Stimulated activated naive CD4-positive, alpha-beta T cell treated with Interleukin-2 at 50 U/mL for 16 hours (primary cell): Measurements from ENCODE around the gene HSP90AB1.
"Not testable (repeated sequence)": the region's sequence is repeated elsewhere in the genome, so short reads cannot be mapped to it uniquely, and the experiment has no call there.

Experiments
- DNase-seq: peaks from one replicate; lab custom pipeline; 2025; lab: John Stamatoyannopoulos, UW

Gene HSP90AB1

DNA sequence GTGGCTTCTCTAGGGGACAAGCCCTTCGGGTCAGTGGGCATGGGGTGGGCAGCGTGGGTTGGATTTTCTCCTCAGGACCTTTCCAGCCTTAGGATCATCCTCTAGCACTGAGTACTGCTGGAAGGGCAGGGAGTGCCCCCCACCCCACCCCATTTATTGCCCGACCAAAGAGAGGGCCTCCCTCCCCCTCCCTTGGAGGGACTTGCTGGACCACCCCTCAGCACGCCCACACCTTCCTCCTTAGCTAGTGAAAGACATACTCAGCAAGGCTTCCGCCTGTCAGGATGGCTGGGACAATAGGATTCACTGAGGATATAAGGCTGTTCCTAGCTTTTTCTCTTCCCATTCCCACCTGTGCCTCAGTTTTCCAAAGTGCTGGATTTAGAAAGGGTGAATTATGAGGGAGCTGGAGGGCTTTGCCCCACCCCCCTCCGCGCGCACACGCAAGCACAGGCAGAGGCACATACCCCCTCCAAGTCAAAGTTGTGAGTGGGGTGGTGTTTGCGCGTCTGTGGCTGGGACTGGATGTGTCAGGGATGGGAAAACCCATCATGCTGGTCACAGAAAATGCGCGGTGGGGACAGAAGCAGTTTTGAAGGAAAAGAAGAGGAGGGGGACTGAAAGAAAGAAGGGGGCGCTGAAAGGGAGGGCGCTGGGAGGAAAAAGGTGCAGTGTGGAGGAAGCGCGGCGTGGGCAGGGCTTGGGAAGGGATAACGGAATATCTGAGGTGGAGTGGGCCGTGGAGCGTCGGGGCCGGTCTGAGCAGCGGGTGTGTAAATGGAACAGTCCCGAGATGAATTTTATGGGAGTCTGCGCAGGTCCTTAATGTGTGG lies 24.2 kb upstream of the HSP90AB1 start:
- no peak for DNase-seq

DNA sequence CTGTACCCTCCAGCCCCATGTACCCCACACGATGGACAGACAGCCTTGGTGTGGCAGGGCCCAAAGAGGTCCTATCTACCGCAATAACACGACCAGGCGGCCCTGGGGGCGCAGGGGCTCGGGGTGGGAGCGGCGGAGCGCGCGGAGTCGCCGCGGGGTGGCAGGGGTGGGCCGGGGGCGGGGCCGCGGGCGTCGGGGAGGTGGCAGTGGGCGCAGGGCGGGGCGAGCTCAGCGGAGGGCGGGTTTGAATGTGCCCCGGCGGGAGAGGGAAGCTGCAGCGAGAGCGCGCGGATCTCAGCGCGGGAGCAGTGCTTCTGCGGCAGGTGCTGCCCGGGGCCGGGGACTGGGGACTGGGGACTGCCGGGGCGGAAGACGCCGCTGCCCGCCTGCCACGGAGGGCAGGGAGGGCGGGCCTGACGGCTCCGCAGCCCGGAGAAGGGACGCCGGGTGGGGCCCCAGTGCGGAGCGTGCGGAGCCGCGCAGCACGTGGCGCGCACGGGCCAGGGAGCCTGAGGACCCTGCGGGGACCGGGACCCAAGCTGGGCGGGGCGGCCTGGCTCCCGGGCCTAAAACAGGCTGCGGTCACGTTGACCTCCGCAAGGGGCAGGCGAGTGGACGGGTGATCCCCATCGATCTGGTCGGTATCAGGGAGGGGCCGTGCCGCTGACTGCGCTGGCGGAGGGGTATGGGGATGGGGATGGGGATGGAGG lies 23.4 kb upstream of the HSP90AB1 start, which contains the start of gene SLC29A1:
Gene SLC29A1 (plus strand): TSS at position 277 of the 710 bp plus-strand sequence. CDS start 3,719 bp downstream, outside the sequence.
- peak; percentile 81 for DNase-seq

DNA sequence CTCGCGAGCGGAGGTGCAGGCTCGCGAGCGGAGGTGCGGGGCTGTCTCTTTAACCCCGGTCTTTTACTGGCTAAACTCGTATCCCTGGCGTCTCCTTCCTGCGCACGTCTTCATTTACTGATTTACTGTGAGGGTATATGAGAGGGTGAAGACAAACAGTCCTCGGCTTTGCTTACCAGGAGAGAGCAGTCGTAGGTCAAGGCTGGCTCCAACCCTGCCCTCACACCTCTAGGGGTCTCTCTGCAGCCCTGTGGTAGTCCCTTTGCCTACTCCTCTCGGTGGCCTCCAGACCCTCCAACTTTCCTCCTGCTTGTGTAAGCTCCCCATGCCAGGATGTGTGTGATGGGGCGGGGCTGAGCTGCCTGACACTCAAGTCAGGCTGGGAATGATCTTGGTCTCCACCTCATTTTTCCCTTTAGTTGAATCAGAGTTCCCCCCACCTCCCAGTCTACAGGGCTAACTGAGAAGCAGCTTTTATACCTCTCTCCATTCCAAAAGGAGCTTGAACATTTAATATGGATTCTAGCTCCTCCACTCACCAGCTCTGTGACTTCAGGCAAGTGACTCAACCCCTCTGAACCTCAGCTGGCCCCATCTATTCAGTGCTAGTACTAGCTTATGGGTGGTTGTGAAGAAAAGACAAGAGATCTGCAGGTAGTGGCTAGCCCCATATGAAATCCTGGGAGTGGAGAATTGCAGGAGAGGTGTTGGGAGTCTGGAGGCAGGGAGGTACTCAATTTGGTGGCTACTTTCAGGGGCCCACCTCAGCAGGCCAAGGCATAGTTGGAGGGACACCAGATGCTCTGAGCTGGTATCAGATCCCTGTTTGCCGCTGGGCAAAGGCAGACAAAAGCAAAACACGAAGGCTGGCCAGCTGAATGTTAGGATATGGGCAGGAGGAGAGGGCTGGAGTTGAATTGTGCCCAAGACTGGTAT lies 22.6 kb upstream of the HSP90AB1 start:
- peak; percentile 1 for DNase-seq

DNA sequence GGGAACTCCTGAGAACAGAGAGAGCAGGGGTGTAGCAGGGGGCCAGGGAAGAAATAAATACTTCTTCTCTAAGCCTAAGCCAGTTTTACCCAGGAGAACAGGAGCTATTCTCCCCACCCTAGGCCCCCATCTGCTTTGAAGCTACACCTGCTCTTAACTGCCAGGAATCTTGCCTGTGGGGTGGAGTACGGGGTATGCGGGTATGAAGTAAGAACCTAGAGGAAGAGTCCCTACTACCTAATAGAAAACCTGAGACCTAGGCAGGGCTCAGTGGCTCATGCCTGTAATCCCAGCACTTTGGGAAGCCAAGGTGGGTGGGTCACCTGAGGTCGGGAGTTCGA lies 22.0 kb upstream of the HSP90AB1 start:
- no peak for DNase-seq

DNA sequence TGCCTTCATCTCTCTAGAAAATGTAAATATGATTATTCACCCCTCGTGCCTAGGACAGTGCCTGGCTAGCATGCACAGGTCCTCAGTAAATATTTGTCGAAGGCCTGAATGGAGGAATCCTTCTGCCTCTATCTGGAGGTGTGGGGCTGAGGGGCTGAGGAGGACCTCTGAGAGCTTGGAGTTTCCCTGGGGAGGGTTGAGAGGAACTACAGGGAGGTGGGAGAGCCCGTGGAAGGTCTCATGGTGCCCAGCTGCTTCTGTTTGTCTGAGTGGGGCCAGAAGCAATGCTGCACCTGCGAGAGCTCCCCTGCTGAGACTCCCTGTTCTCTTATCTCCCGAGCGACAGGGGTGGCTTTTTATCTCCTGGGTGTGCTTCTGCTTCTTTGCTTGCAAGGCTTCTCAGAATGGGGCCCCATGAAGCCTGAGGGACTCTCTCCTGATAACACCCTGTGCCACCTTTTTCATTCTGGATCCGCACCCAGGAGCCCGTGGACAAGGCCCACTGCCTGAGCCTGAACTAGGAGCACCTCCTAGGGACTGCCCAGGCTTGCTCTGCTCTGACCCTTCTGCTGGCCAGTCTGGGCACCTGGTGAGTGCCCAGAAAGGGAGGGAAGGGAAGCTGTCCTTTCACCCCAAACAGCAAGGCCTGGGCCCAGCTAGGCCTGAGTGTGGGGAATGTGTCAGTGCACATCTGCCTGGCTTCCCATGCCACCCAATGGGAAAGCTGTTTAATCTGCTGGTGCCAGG lies 21.1 kb upstream of the HSP90AB1 start:
- no peak for DNase-seq

DNA sequence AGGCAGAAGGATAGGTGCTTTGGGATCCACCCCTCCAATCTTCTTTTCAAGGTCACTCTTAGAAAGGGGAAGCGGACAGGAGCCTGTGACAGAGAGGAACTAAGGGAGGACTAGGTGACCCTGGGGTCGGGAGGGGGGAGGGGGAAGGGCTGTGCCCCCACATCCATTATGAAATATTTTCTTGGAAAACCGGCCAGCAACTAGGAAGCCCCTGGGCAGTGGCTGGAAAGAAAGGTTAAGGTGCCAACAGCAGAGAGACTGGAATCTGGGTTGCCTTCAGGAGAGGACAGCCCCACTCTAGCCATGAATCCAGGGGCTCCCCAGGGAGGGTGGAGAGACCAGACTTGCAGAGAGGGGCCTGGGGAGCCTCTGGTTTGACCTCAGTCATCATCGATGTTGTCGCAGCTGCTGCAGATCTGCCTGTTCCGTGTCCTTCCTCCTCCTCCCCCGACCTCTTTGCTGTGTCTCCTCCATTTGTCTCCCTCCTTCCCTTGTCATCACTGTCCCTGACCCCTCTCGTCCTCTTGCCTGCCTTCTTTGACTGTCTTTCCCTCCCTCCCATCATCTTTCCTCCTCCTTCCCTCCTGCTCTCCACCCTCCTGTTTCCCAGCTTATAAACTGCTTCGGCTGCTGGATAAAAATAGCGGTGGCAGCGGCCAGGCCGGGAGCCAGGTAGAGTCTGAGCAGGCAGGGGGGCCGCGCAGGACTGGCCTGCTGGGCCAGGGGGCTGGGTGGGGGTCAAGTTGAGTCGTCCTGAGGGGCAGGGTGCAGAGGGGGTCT lies 20.3 kb upstream of the HSP90AB1 start:
- DNase-seq, result no peak

DNA sequence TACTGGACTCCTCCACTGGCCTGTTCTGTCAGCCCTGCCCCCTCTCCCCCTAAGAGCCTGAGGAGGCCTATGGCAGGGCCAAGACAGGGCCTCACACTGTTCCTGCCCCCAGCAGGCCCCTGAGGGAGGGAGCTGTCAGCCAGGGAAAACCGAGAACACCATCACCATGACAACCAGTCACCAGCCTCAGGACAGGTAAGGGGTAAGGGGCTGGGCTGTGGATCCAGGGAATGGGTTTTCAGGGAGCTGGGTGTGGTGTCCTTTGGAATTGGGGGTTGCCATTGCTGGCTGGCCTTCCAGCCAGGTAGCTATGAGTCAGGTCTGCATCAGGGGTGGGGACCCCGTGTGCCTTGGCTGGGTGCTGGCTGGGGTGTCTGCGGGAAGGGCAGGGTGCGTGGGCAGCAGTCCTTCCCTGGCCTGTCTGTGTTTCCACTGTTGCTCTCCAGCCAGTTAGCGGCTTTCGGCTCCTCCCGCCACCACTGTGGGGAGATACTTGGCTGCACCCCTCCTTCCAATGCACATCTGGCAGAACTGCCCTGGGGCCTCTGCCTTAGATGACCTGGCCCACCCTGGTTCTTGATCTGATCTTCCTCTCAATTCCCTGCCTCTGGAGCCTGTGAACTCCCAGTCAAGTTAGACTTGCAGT lies 19.6 kb upstream of the HSP90AB1 start:
- DNase-seq, result no peak

DNA sequence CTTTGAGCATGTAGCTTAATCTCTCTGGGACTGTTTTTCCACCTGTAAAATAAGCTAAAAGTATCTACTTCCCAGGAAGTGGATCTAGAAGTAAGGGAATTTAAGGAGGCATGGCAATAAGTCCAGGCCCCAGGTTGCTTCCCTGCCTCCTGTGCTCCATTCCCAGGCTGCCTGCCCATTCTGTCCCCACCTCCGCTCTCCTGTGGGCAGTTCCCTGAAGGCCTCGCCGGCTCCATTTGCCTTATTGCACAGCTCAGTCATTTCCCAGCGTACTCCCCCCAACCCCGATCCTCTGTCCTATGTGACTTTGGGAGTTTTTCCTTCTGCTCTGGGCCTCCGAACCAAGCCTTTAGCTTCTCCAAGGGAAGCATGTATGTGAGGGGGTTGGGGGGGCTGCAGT lies 18.9 kb upstream of the HSP90AB1 start:
- no peak for DNase-seq

DNA sequence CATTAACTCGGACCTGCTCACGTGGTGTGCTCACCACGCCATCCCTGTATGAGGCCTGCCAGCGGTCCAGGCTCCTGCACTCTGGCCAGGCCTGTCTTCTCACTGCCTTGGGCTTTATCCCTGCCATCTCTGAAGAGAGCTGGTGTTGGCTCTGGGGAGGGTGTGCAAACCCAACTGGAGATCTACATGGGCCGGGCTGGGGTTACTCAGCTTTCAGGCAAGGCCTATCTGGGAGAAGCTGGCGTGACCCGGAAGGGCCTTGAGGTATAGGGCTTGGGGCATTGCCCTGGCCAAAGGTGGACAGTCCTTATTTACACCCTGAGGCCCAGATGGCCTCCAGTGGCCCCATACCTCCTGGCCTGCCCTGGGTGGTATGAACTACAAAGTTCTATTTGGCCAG lies 18.5 kb upstream of the HSP90AB1 start:
- no peak for DNase-seq

DNA sequence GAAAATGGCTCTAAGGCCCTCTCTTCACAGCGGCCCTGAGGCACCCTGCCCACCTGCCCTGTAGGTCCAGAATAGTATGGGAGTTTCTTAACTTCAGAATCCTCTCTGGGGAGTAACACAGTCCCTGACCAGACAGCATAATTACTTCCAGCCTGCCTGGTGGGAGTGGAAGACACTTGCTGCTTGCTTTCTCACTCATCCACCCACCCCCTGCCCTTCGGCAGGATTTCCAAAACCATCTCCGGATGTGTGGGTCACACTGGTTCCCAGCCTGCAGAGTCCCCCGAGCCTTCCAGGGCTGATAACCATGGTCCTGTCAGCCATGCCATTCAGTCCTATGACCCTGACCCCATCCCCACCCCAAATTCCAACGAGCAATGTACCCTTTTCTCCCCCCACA lies 18.1 kb upstream of the HSP90AB1 start:
- no peak for DNase-seq

DNA sequence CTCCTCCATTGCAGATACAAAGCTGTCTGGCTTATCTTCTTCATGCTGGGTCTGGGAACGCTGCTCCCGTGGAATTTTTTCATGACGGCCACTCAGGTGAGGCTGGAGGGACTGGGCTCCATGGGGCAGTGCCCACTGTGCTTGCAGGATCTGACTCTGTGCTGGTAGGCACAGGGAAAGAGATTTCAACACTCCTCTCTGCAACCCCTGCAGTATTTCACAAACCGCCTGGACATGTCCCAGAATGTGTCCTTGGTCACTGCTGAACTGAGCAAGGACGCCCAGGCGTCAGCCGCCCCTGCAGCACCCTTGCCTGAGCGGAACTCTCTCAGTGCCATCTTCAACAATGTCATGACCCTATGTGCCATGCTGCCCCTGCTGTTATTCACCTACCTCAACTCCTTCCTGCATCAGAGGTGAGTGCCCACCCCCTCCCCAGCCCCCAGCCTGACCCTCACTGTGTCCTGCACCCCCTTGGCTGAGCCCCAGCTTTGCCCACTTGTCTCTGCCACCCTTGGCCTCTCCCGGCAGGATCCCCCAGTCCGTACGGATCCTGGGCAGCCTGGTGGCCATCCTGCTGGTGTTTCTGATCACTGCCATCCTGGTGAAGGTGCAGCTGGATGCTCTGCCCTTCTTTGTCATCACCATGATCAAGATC lies 17.4 kb upstream of the HSP90AB1 start:
- no peak for DNase-seq

DNA sequence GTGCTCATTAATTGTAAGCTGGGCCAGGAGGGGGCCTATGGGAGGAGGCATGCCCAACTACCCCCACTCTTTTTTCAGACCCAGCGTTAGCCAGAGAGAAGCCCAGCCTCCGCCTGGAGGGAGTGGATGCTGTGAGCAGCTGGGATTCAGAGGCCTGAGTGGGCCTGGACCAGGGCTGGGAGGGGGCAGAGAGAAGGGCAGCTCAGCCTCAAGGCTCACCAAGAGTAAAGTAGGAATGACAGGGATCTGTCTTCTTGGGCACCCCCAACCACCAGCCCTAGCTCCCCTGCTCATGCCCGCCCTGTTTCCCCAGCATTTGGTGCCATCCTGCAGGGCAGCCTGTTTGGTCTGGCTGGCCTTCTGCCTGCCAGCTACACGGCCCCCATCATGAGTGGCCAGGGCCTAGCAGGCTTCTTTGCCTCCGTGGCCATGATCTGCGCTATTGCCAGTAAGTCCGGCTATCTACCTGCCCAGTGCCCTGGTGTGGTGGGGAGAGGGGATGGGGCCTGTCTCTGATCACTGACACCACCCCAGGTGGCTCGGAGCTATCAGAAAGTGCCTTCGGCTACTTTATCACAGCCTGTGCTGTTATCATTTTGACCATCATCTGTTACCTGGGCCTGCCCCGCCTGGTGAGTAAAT lies 16.7 kb upstream of the HSP90AB1 start:
- no peak for DNase-seq

DNA sequence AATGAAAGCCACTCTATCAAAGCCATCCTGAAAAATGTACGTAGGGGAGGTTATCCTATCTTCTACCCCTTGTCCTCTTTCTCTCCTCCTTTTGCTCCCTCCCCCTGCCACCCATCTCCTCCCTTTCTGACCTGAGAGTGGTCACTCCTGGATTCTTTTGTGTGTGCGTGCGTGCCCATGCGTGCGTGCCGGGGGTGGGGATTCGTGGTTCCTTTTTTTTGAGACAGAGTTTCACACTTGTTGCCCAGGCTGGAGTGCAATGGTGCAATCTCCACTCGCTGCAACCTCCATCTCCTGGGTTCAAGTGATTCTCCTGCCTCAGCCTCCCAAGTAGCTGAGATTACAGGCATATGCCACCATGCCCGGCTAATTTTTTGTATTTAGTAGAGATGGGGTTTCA lies 15.5 kb upstream of the HSP90AB1 start:
- not testable (repeated sequence) for DNase-seq

DNA sequence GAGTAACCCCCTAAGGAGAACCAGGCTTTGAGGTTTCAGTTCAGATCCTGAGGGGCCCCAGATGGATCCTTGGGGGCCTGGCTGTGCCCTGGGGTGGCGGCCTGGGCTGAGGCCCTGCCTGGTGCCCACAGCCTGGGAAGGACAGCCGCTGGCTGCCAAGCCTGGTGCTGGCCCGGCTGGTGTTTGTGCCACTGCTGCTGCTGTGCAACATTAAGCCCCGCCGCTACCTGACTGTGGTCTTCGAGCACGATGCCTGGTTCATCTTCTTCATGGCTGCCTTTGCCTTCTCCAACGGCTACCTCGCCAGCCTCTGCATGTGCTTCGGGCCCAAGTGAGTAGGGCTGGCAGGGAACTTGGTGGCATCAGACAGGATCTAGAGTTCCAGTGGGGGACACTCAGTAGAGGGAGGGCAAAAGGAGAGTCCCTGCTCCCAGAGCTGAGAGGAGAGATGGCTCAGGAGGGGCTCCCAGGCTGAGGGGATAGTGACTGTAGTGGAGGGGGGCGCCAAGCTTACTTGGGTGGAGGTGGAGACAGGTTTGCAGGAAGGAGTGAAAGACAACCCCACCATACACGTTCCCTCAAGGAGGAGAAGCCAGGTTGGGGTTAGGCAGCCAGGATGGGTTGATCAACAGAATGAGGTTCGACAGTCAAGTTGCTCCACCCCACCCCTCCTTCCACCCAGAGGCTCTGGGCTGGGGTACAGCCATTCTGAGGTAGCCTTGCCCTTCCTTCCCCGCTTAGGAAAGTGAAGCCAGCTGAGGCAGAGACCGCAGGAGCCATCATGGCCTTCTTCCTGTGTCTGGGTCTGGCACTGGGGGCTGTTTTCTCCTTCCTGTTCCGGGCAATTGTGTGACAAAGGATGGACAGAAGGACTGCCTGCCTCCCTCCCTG lies 14.0 kb upstream of the HSP90AB1 start:
- DNase-seq, result no peak

DNA sequence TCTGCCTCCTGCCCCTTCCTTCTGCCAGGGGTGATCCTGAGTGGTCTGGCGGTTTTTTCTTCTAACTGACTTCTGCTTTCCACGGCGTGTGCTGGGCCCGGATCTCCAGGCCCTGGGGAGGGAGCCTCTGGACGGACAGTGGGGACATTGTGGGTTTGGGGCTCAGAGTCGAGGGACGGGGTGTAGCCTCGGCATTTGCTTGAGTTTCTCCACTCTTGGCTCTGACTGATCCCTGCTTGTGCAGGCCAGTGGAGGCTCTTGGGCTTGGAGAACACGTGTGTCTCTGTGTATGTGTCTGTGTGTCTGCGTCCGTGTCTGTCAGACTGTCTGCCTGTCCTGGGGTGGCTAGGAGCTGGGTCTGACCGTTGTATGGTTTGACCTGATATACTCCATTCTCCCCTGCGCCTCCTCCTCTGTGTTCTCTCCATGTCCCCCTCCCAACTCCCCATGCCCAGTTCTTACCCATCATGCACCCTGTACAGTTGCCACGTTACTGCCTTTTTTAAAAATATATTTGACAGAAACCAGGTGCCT lies 13.3 kb upstream of the HSP90AB1 start:
- DNase-seq, result no peak

DNA sequence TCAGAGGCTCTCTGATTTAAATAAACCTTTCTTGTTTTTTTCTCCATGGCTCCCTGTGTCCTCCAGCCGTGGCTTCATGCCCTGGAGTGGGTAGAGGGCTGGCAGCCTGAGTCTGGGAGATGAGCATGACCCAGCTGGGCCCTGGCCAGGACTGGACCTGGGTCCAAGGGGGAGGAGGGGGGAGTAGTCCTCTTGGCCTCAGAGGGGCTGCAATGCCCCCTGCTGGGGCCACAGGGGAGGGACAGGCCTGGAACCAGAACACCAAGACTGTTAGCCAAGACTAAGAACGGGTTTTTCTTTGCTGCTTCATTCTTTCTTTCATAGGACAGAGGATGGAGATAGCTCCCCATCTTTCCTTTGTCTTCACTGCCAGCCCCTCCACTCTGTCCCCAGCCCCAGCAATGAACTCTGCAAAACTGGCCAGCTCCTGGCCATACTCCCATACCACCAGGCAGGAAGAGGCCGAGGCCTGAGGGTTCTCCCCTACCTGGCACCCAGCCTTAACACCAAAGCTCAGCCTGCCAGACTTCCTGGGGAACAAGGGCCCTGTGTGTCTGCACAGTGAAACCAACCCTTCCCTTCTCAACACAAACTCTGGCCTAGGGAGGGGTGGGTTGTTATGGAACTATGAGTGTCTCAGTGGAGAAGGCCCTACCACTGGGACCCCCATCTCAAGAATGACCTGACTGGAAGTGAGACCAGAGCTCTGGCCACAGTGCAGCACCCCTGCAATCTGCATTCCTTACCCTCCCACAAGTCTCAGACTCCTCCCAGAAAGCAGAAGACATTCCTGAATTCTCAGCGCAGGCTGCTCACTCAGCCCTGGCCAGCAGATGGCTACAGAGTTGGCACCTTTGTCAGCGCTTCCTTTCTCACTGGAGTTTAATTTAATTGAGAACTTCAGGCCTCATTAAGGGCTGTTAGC lies 12.5 kb upstream of the HSP90AB1 start:
- no peak for DNase-seq

DNA sequence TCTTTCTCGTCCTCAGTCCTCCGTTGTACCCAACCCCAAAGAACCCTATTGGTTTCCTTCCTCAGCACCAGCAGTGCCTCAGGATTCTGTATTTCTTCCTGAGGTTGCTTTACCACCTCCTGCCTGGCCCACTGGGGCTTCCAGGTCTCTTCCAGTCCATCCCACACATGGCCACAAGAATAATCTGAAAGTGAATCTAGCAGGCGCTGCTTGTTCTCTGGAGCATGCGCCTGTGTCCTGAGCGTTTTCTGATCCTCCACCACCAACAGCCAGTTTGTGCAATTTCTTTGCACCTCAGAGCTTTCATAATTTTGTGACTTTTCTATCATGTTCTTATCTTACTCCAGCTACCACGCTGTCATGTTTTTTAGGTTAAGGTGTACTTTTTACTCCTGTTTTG lies 11.6 kb upstream of the HSP90AB1 start:
- DNase-seq, result no peak
